SK-N-SH (cell line): ENCODE measurements around the gene TEAD3. TPM values are rescaled to one million over a fixed set of nuclear protein-coding genes. Genes with fewer than 3 reads are reported as not detected.

Experiments used
- CTCF ChIA-PET: fragments of 300-600, 350-600 bp; formaldehyde crosslinking; extraction: SDS; loops from one replicate; lab custom pipeline; 2021; lab: Yijun Ruan, JAX
- POLR2A ChIA-PET: fragments of 350-600 bp; sonication (Branson Sonifier 250); formaldehyde crosslinking; extraction: SDS; loops from one replicate; lab custom pipeline; 2020; ENCODE audit warnings: antibody characterized with exemption, inconsistent platforms; lab: Yijun Ruan, JAX
- DNase-seq: peaks from one replicate; pipeline ENCODE4 v3.0.0; 2012
- H2AFZ ChIP-seq: fragments of 200-600 bp; sonication (generic); 2 replicates; pipeline ENCODE4 v1.8.1; 2016; ENCODE audit warnings: antibody characterized with exemption, mild to moderate bottlenecking, low read depth
- H3F3A ChIP-seq: fragments of 200-600 bp; sonication (generic); replicated peaks from 2 replicates; pipeline ENCODE3; 2016; ENCODE audit warnings: antibody characterized with exemption, mild to moderate bottlenecking; ENCODE audit not compliant: insufficient read depth
- H3K27ac ChIP-seq, 2 experiments: fragments of 200-500 bp in 1 of 2; fragments of 200-600 bp in 1 of 2; sonication (Bioruptor generic) in 1 of 2; sonication (generic), shearing (Covaris generic) in 1 of 2; 2 replicates each; pipeline versions ENCODE4 v1.5.1 to v1.6.1; 2014 to 2016; ENCODE audit warnings: low read depth in 2 of 2, inconsistent platforms in 1 of 2, low read length in 1 of 2, mild to moderate bottlenecking in 1 of 2, mixed read lengths in 1 of 2
- H3K27me3 ChIP-seq: fragments of 200-600 bp; sonication (generic), shearing (Covaris generic); 2 replicates; pipeline ENCODE4 v1.6.1; 2016; ENCODE audit warnings: mixed run types; ENCODE audit not compliant: insufficient read depth
- H3K36me3 ChIP-seq, 2 experiments: fragments of 200-500 bp in 1 of 2; fragments of 200-600 bp in 1 of 2; sonication (Bioruptor generic) in 1 of 2; sonication (generic) in 1 of 2; replicated peaks in 1 of 2; 2 replicates each; pipeline versions ENCODE3 to v1.5.1; 2014 to 2016; ENCODE audit warnings: low read length in 1 of 2, mild to moderate bottlenecking in 1 of 2; ENCODE audit not compliant: insufficient read depth in 2 of 2, control insufficient read depth in 1 of 2
- H3K4me1 ChIP-seq, 2 experiments: fragments of 200-500 bp in 1 of 2; fragments of 200-600 bp in 1 of 2; sonication (Bioruptor generic) in 1 of 2; sonication (generic), shearing (Covaris generic) in 1 of 2; 2 replicates each; pipeline versions ENCODE4 v1.5.1 to v1.6.1; 2014 to 2016; ENCODE audit warnings: low read depth in 1 of 2, low read length in 1 of 2, mixed run types in 1 of 2; ENCODE audit not compliant: insufficient read depth in 2 of 2, control insufficient read depth in 1 of 2
- H3K4me2 ChIP-seq: fragments of 200-600 bp; sonication (generic), shearing (Covaris generic); 2 replicates; pipeline ENCODE4 v1.6.1; 2017; ENCODE audit warnings: mixed run types
- H3K4me3 ChIP-seq, 2 experiments: fragments of 200-500 bp in 1 of 2; fragments of 200-600 bp in 1 of 2; sonication (Bioruptor generic) in 1 of 2; sonication (generic), shearing (Covaris generic) in 1 of 2; 2 replicates each; pipeline versions ENCODE4 v1.5.1 to v1.8.1; 2014 to 2016; ENCODE audit warnings: low read depth in 2 of 2, inconsistent platforms in 1 of 2, low read length in 1 of 2, mild to moderate bottlenecking in 1 of 2, mixed read lengths in 1 of 2, moderate library complexity in 1 of 2
- H3K79me2 ChIP-seq: fragments of 200-600 bp; sonication (generic); 2 replicates; pipeline ENCODE4 v1.8.1; 2017; ENCODE audit warnings: mild to moderate bottlenecking; ENCODE audit not compliant: insufficient read depth
- H3K9ac ChIP-seq: fragments of 200-600 bp; sonication (generic); 2 replicates; pipeline ENCODE4 v1.6.1; 2017; ENCODE audit warnings: mixed run types
- H3K9me2 ChIP-seq: fragments of 200-600 bp; sonication (generic); 2 replicates; pipeline ENCODE4 v1.6.1; 2017; ENCODE audit warnings: mixed run types
- H3K9me3 ChIP-seq: fragments of 200-600 bp; sonication (generic); 2 replicates; pipeline ENCODE4 v1.6.1; 2017; ENCODE audit warnings: mixed run types, mild to moderate bottlenecking, moderate library complexity
- H4K20me1 ChIP-seq: fragments of 200-600 bp; sonication (generic); 2 replicates; pipeline ENCODE4 v1.6.1; 2017; ENCODE audit warnings: mild to moderate bottlenecking, mixed run types; ENCODE audit not compliant: insufficient read depth
- CHD2 ChIP-seq: fragments of 150-350 bp; IDR thresholded peaks from 2 replicates; pipeline ENCODE4 v1.6.1; 2018; ENCODE audit warnings: low read length; ENCODE audit not compliant: partially characterized antibody
- EP300 ChIP-seq, 2 experiments: IDR thresholded peaks; 2 replicates each; pipeline versions ENCODE4 v1.4.0 to v1.6.1; 2012; ENCODE audit warnings: borderline replicate concordance in 1 of 2, low read depth in 1 of 2, low read length in 1 of 2
- FOSL2 ChIP-seq: IDR thresholded peaks from 2 replicates; pipeline ENCODE4 v1.4.0; 2012; ENCODE audit warnings: low read depth, mild to moderate bottlenecking, moderate library complexity, borderline replicate concordance
- FOXJ3 ChIP-seq: sonication (generic); formaldehyde crosslinking; IDR thresholded peaks from 2 replicates; pipeline ENCODE4 v1.5.1; 2020; ENCODE audit warnings: mild to moderate bottlenecking, missing genetic modification reagents
- IRF3 ChIP-seq: fragments of 150-350 bp; IDR thresholded peaks from 2 replicates; pipeline ENCODE4 v1.6.1; 2016; ENCODE audit warnings: mild to moderate bottlenecking, low read depth, low read length
- MAX ChIP-seq: IDR thresholded peaks from 2 replicates; pipeline ENCODE4 v1.4.0; 2012; ENCODE audit warnings: low read depth
- NRF1 ChIP-seq: IDR thresholded peaks from 2 replicates; pipeline ENCODE4 v1.6.1; 2012; ENCODE audit warnings: low read depth, mild to moderate bottlenecking, low read length
- POLR2AphosphoS5 ChIP-seq: IDR thresholded peaks from 2 replicates; pipeline ENCODE4 v1.6.1; 2012; ENCODE audit warnings: low read depth, low read length
- RAD21 ChIP-seq: IDR thresholded peaks from 2 replicates; pipeline ENCODE4 v1.6.1; 2012; ENCODE audit warnings: mild to moderate bottlenecking, low read length
- RCOR1 ChIP-seq: fragments of 150-350 bp; IDR thresholded peaks from 2 replicates; pipeline ENCODE4 v1.6.1; 2017; ENCODE audit warnings: antibody characterized with exemption, low read length
- REST ChIP-seq: IDR thresholded peaks from 2 replicates; pipeline ENCODE4 v1.6.1; 2012; ENCODE audit warnings: mild to moderate bottlenecking, low read depth, low read length, moderate library complexity
- RFX5 ChIP-seq: IDR thresholded peaks from 2 replicates; pipeline ENCODE4 v1.6.1; 2012; ENCODE audit warnings: mild to moderate bottlenecking, improper control_type of control experiment, low read length
- TCF12 ChIP-seq: IDR thresholded peaks from 2 replicates; pipeline ENCODE4 v1.4.0; 2012
- USF1 ChIP-seq: IDR thresholded peaks from 2 replicates; pipeline ENCODE4 v1.4.0; 2012; ENCODE audit warnings: low read depth, borderline replicate concordance
- WGBS: methylation state at CpG from one replicate; pipeline ENCODE4 v1.1.6; 2017; ENCODE audit warnings: low lambda C conversion rate; 5-methylcytosine and 5-hydroxymethylcytosine counted together
- polyA plus RNA-seq, 3 experiments: library from polyadenylated mRNA; depleted of rRNA; stranded (reverse); fragments of >200 nt; gene quantifications; 2 replicates each; pipeline ENCODE4 v1.2.3, GENCODE V29; 2012
- TF ChIP-seq, protein P1 (sequence below): fragments of 200-600 bp; sonication (generic); IDR thresholded peaks from 2 replicates; pipeline ENCODE4 v1.6.1; 2017; ENCODE audit warnings: antibody characterized with exemption, mild to moderate bottlenecking, moderate library complexity

TEAD3 gene
- 5.2 and 7.1 TPM in 2 replicates for polyA plus RNA-seq (2012; rRNA removed)
- 3.6 and 6.1 TPM in 2 replicates for polyA plus RNA-seq (2012; cell fraction: cytosol; rRNA removed)
- polyA plus RNA-seq (2012; cell fraction: nucleus; rRNA removed): 16.1 and 20.1 TPM in 2 replicates

- no peaks in the 10 kb centered on the region for H3K36me3 ChIP-seq
- CTCF ChIA-PET: interaction anchor here (0.5 to 2.3 kb wide), 14 partner anchors 12 to 240 kb away, joined by 3 to 13 read pairs (median 3); partner anchors contain the start of genes ARMC12, PPARD and RPL10A
- H3K4me2 ChIP-seq: peak within 1 kb of the TSS; percentile 97
- WGBS: 0% methylated on average over 12 of the region's 98 CpGs
- peak within 1 kb of the TSS; percentile 35 to 82; a peak in 3 of 4 replicates for H3K27ac ChIP-seq
- POLR2A ChIA-PET: interaction anchor here (0.6 to 1.7 kb wide), 8 partner anchors 9 to 153 kb away, joined by 3 to 6 read pairs (median 4); partner anchors contain the start of gene RPL10A
- H3K4me3 ChIP-seq: peak within 1 kb of the TSS; percentile 66 to 79
- TF ChIP-seq, protein P1, sequence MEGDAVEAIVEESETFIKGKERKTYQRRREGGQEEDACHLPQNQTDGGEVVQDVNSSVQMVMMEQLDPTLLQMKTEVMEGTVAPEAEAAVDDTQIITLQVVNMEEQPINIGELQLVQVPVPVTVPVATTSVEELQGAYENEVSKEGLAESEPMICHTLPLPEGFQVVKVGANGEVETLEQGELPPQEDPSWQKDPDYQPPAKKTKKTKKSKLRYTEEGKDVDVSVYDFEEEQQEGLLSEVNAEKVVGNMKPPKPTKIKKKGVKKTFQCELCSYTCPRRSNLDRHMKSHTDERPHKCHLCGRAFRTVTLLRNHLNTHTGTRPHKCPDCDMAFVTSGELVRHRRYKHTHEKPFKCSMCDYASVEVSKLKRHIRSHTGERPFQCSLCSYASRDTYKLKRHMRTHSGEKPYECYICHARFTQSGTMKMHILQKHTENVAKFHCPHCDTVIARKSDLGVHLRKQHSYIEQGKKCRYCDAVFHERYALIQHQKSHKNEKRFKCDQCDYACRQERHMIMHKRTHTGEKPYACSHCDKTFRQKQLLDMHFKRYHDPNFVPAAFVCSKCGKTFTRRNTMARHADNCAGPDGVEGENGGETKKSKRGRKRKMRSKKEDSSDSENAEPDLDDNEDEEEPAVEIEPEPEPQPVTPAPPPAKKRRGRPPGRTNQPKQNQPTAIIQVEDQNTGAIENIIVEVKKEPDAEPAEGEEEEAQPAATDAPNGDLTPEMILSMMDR: peak; percentile 27
- no peak for TF ChIP-seq USF1
- H3K79me2 ChIP-seq: peaks cover 18% of the 10 kb centered on the region; the same call in 1 of the 2 replicates
- H3K9me2 ChIP-seq: no peaks in the 10 kb centered on the region
- H3K27me3 ChIP-seq: no peaks in the 10 kb centered on the region
- H4K20me1 ChIP-seq: peaks cover 11% of the 10 kb centered on the region; the same call in 1 of the 2 replicates
- H3K9me3 ChIP-seq: no peaks in the 10 kb centered on the region
- H2AFZ ChIP-seq: peak within 1 kb of the TSS; percentile 94
- H3K4me1 ChIP-seq: peaks cover 12 to 50% of the 10 kb centered on the region in 2 experiments; a peak in 2 of 4 replicates
- H3K9ac ChIP-seq: peak within 1 kb of the TSS; percentile 81
- peak; percentile 97 for DNase-seq
- H3F3A ChIP-seq: no peaks in the 10 kb centered on the region
Observed at GRCh38 chr6:35496841-35497570, at the start of gene TEAD3. TSS of gene TEAD3 (minus strand) at chr6:35497079.

DNA sequence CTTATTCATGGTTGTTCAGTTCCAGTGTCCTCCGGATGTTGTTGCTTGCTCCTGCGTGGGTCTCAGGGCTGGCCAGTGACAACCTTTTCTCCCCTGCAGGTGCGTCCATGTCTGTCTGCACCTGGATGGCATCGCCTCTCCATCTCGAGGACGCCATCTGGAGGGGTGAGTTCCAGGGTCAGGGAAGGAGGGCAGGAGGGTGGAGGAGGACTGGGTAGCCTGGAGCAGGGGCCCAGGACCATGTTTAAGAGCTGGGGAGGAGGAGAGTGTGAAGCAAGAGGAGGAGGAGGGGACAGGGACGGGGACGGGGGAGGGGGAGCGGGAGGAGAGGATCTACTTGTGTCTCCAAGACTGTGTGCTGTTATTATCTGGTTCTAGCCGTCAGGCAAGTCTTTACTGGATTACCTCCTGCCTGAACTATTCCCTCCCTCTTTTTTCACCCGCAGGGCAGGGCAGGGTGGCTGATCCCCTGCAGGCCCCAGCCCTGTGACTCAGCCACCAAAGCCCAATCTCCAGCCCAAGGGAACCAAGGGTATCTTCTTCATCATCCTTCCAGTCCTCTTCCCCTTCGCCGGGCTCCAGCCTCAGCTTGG, 48.0 kb upstream of the TEAD3 start:
- H3K9me3 ChIP-seq: no peaks in the 10 kb centered on the region
- POLR2A ChIA-PET: no interaction called here
- no peaks in the 10 kb centered on the region for H3K9me2 ChIP-seq
- WGBS: 78% methylated on average over 13 of the region's 13 CpGs
- H3K27me3 ChIP-seq: no peaks in the 10 kb centered on the region; the same call in 1 of the 2 replicates
- no peak overlapping the region for H3K4me3 ChIP-seq
- H3K79me2 ChIP-seq: no peaks in the 10 kb centered on the region
- H3K4me2 ChIP-seq: no peak overlapping the region
- no peak for TF ChIP-seq IRF3
- TF ChIP-seq EP300 (IDR thresholded peaks at IDR 0.05; ENCODE audit: borderline replicate concordance in 1 of 2, low read depth in 1 of 2, low read length in 1 of 2): no peak
- no peak for TF ChIP-seq MAX
- TF ChIP-seq CHD2: no peak
- TF ChIP-seq REST: no peak
- no peak for TF ChIP-seq NRF1
- TF ChIP-seq FOSL2: no peak
- TF ChIP-seq POLR2AphosphoS5: no peak
- no peak for TF ChIP-seq FOXJ3 (CRISPR knock-in tag)
- no peak for TF ChIP-seq RFX5
- no peak for TF ChIP-seq RAD21
- no peak for TF ChIP-seq RCOR1
- TF ChIP-seq TCF12: no peak
- H3K36me3 ChIP-seq: no peaks in the 10 kb centered on the region
- no peak overlapping the region for H2AFZ ChIP-seq
- H3K9ac ChIP-seq: no peak overlapping the region
- no peak for DNase-seq
- CTCF ChIA-PET: interaction anchor here (1.2 to 5.5 kb wide), 4 partner anchors 9 to 192 kb away, joined by 3 to 25 read pairs (median 4); no protein-coding TSS in a partner anchor
- no peaks in the 10 kb centered on the region for H3F3A ChIP-seq
- no peaks in the 10 kb centered on the region for H3K4me1 ChIP-seq
- H3K27ac ChIP-seq: no peak overlapping the region
- H4K20me1 ChIP-seq: no peaks in the 10 kb centered on the region
